HG03432 (cell line): Measurements from ENCODE around the gene SLC35A4.

Experiments
- ATAC-seq: cut with Tn5 transposase; IDR thresholded peaks from one replicate; pipeline ENCODE4 v1.9.1; 2021; ENCODE audit warnings: mild to moderate bottlenecking, moderate library complexity; ENCODE audit not compliant: unreplicated experiment

Gene SLC35A4

GRCh38 chr5:140564196-140565023 is at the start of gene SLC35A4, which contains the start of gene APBB3:
Gene SLC35A4 (plus strand): TSS chr5:140564828. CDS start chr5:140567170, 2,342 bp downstream.
Gene APBB3 (minus strand): TSS chr5:140564598. CDS start chr5:140564245, 353 bp downstream.
- peak; percentile 89 for ATAC-seq

- ATAC-seq = no peak
These were observed 40.6 kb upstream of the SLC35A4 start for GRCh38 chr5:140524003-140524402.

- no peak for ATAC-seq
These were observed 24.4 kb upstream of the SLC35A4 start for GRCh38 chr5:140540227-140540626.

- ATAC-seq = no peak
These were observed 21.7 kb upstream of the SLC35A4 start for GRCh38 chr5:140542972-140543371.

GRCh38 chr5:140544986-140545385 is 19.6 kb upstream of the SLC35A4 start:
- no peak for ATAC-seq

GRCh38 chr5:140545606-140546005 is 19.0 kb upstream of the SLC35A4 start:
- no peak for ATAC-seq

GRCh38 chr5:140546851-140547507 is 17.6 kb upstream of the SLC35A4 start:
- no peak for ATAC-seq

GRCh38 chr5:140547508-140548299 is 16.9 kb upstream of the SLC35A4 start, which contains the start of gene EIF4EBP3:
Gene EIF4EBP3 (plus strand): TSS chr5:140547662. CDS start chr5:140547738, 76 bp downstream.
- peak; percentile 99 for ATAC-seq

GRCh38 chr5:140548300-140548688 is 16.3 kb upstream of the SLC35A4 start:
- ATAC-seq = peak; percentile 9

- ATAC-seq = no peak
These were observed 15.8 kb upstream of the SLC35A4 start for GRCh38 chr5:140548791-140549190.

GRCh38 chr5:140549237-140550144 is 15.1 kb upstream of the SLC35A4 start:
- ATAC-seq = no peak

- no peak for ATAC-seq
These were observed 14.2 kb upstream of the SLC35A4 start for GRCh38 chr5:140550147-140551079.

GRCh38 chr5:140551872-140552271 is 12.8 kb upstream of the SLC35A4 start:
- ATAC-seq = no peak

GRCh38 chr5:140553657-140554056 is 11.0 kb upstream of the SLC35A4 start:
- ATAC-seq = no peak

GRCh38 chr5:140554454-140554853 is 10.2 kb upstream of the SLC35A4 start:
- ATAC-seq = no peak

- no peak for ATAC-seq
These were observed 8.8 kb upstream of the SLC35A4 start for GRCh38 chr5:140555747-140556312.

GRCh38 chr5:140556438-140556837 is 8.2 kb upstream of the SLC35A4 start:
- ATAC-seq = no peak

- ATAC-seq = peak; percentile 96
These were observed 7.4 kb upstream of the SLC35A4 start, which contains the start of gene SRA1 for GRCh38 chr5:140557136-140557805. Gene SRA1 (minus strand): TSS chr5:140557473. CDS start chr5:140557452, 21 bp downstream.
